HepG2 (cell line): ENCODE data around the gene RRP8. TPM values are rescaled to one million over a fixed set of nuclear protein-coding genes. Genes with fewer than 3 reads are reported as not detected.
A peak's percentile ranks its signal among the peaks of the same experiment; 100 is the strongest.

Source experiments
- DR1 ChIP-seq: sonication (generic); formaldehyde crosslinking; IDR thresholded peaks from 2 replicates; pipeline ENCODE4 v1.8.0; 2021; ENCODE audit warnings: mild to moderate bottlenecking, missing genetic modification reagents, inconsistent platforms
- GPN1 ChIP-seq: sonication (generic); formaldehyde crosslinking; IDR thresholded peaks from 2 replicates; pipeline ENCODE4 v1.5.1; 2020; ENCODE audit warnings: missing genetic modification reagents, borderline replicate concordance
- HOXA9 ChIP-seq: sonication (generic); formaldehyde crosslinking; IDR thresholded peaks from 2 replicates; pipeline ENCODE4 v1.8.1; 2022; ENCODE audit warnings: missing genetic modification reagents, mild to moderate bottlenecking, moderate library complexity, borderline replicate concordance
- KLF15 ChIP-seq: sonication (generic); formaldehyde crosslinking; IDR thresholded peaks from 2 replicates; pipeline ENCODE4 v1.8.1; 2023; ENCODE audit warnings: borderline replicate concordance, mild to moderate bottlenecking, inconsistent platforms, missing genetic modification reagents, mixed read lengths
- MED13 ChIP-seq: sonication (generic); formaldehyde crosslinking; IDR thresholded peaks from 2 replicates; pipeline ENCODE4 v1.5.0; 2020; ENCODE audit warnings: missing genetic modification reagents
- MED8 ChIP-seq: sonication (generic); formaldehyde crosslinking; IDR thresholded peaks from 2 replicates; pipeline ENCODE4 v1.8.1; 2023; ENCODE audit warnings: mild to moderate bottlenecking, missing genetic modification reagents; ENCODE audit not compliant: insufficient replicate concordance
- NFAT5 ChIP-seq: sonication (generic); formaldehyde crosslinking; IDR thresholded peaks from 2 replicates; pipeline ENCODE4 v1.4.0; 2020; ENCODE audit warnings: missing genetic modification reagents
- NR0B2 ChIP-seq: sonication (generic); formaldehyde crosslinking; IDR thresholded peaks from 2 replicates; pipeline ENCODE4 v1.4.0; 2020; ENCODE audit warnings: mild to moderate bottlenecking, missing genetic modification reagents
- PAF1 ChIP-seq: IDR thresholded peaks from 2 replicates; pipeline ENCODE4 v1.6.1; 2016; ENCODE audit warnings: missing genetic modification reagents, missing compliant biosample characterization
- PBX3 ChIP-seq: sonication (generic); formaldehyde crosslinking; IDR thresholded peaks from 2 replicates; pipeline ENCODE4 v1.8.1; 2023; ENCODE audit warnings: missing genetic modification reagents, inconsistent platforms, borderline replicate concordance
- PHB2 ChIP-seq: fragments of 450-650 bp; IDR thresholded peaks from 2 replicates; pipeline ENCODE4 v1.6.1; 2018; ENCODE audit not compliant: partially characterized antibody
- PHF8 ChIP-seq: sonication (generic); formaldehyde crosslinking; IDR thresholded peaks from 2 replicates; pipeline ENCODE4 v1.5.0; 2020; ENCODE audit warnings: missing genetic modification reagents
- POLR2AphosphoS5 ChIP-seq: IDR thresholded peaks from 2 replicates; pipeline ENCODE4 v1.6.1; 2012; ENCODE audit warnings: low read depth, low read length
- SKI ChIP-seq: fragments of 450-650 bp; IDR thresholded peaks from one replicate; pipeline ENCODE4 v1.6.1; 2018; ENCODE audit warnings: mild to moderate bottlenecking; ENCODE audit not compliant: partially characterized antibody
- SP5 ChIP-seq: IDR thresholded peaks from 2 replicates; pipeline ENCODE4 v1.6.1; 2016; ENCODE audit warnings: low read depth, borderline replicate concordance
- ZFAT ChIP-seq: sonication (generic); formaldehyde crosslinking; conservative IDR thresholded peaks from 2 replicates; pipeline ENCODE4 v1.8.1; 2023; ENCODE audit warnings: missing genetic modification reagents, inconsistent platforms
- ZNF138 ChIP-seq: sonication (generic); formaldehyde crosslinking; IDR thresholded peaks from 2 replicates; pipeline ENCODE4 v1.5.0; 2020; ENCODE audit warnings: mild to moderate bottlenecking, low read depth, missing genetic modification reagents
- ZNF414 ChIP-seq: sonication (generic); formaldehyde crosslinking; IDR thresholded peaks from 2 replicates; pipeline ENCODE4 v1.5.0; 2020; ENCODE audit warnings: missing genetic modification reagents
- ZNF670 ChIP-seq: sonication (generic); formaldehyde crosslinking; IDR thresholded peaks from 2 replicates; pipeline ENCODE4 v1.8.0; 2022; ENCODE audit warnings: mild to moderate bottlenecking, missing genetic modification reagents, borderline replicate concordance
- polyA plus RNA-seq, 8 experiments: library from polyadenylated mRNA; depleted of rRNA in 3 of 8; stranded (reverse) in 7 of 8; unstranded in 1 of 8; fragments of >200 nt; fragmentation: Illumina TruSeq in 4 of 8; extraction: Trizol in 4 of 8; gene quantifications; 2 replicates each; pipeline versions ENCODE4 v1.2.1 to v1.2.3, GENCODE V29; 2011 to 2016; ENCODE audit warnings: low read depth in 4 of 8, missing spikeins in 1 of 8, mixed read lengths in 1 of 8; ENCODE audit not compliant: insufficient read depth in 1 of 8
- total RNA-seq, 5 experiments: library from RNA; depleted of rRNA; stranded (reverse); fragments of >200 nt; fragmentation: Illumina TruSeq; extraction: Trizol; gene quantifications; 2 replicates each; pipeline ENCODE4 v1.2.3, GENCODE V29; 2016; ENCODE audit warnings: low read depth in 1 of 5

RRP8 gene
- total and polyA plus RNA-seq, 2 of the 13 experiments (the other 11 are each of a cell fraction or from before 2014, with no cell fraction given), result 7.2 to 21.6 TPM

GRCh38 chr11:6603287-6604080, at the start of gene RRP8, which contains the start of gene ILK (continued):
- TF ChIP-seq GPN1 (CRISPR knock-in tag) (no peak), HOXA9 (CRISPR knock-in tag) (no peak), PBX3 (CRISPR knock-in tag) (no peak), ZNF414 (peak; percentile 96), SP5 (CRISPR knock-in tag) (peak; percentile 67), MED13 (CRISPR knock-in tag) (no peak), SKI (peak; percentile 92), NR0B2 (peak; percentile 97), PAF1 (CRISPR knock-in tag) (no peak), KLF15 (CRISPR knock-in tag) (0 out of 2 replicates have a peak, but pooled peaks have one; percentile 63), PHB2 (no peak), PHF8 (CRISPR knock-in tag) (peak; percentile 96), ZNF670 (CRISPR knock-in tag) (peak; percentile 90), MED8 (CRISPR knock-in tag) (peak; percentile 44), ZFAT (CRISPR knock-in tag) (no peak), DR1 (CRISPR knock-in tag) (peak; percentile 65), POLR2AphosphoS5 (peak; percentile 76), ZNF138 (peak; percentile 70; the same call in 1 of the 2 replicates), NFAT5 (no peak; the same call in 1 of the 2 replicates)
